NCI-H1930 (cell line): ENCODE results near the gene CREB5.

Source experiments
- DNase-seq, 2 experiments: peaks; one replicate each; lab custom pipeline; 2025; lab: John Stamatoyannopoulos, UW

The CREB5 gene

DNA sequence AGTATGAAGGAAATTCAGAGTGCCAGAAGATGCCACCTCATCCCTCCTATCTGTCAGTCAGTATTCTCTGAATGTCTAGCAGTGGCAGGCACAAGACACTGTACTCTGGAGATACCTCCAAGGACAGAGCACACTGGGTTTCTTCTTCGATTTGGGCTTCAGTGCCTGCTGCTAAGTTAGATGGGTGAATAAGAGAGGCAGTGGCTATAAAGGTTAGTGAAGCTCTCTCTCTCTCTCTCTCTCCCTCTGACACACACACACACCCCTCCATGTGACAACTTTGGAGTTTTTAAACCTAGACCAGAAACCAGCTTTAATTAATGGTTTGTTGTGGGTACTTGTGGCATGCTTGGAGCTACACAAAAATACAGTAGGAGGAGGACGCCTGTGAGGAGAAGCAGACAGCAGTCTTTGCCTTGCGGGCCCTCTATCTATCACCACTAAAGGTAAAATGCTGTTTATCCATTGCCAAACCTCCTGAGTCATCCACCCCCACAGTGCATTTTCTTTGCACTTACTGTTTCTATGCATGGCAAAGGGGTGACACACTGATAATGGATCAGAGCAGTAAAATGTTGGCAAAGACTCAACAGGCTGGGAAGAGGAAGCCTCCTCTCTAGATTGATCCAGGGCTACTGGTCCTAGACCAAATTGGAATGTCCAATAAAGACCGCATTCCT lies 443.4 kb downstream of the CREB5 start:
- DNase-seq: no peak

- DNase-seq: no peak
Observed at GRCh38 chr7:28856656-28857055, 444.3 kb downstream of the CREB5 start.

- DNase-seq: no peak
Observed at GRCh38 chr7:28858206-28858605, 445.9 kb downstream of the CREB5 start.

DNA sequence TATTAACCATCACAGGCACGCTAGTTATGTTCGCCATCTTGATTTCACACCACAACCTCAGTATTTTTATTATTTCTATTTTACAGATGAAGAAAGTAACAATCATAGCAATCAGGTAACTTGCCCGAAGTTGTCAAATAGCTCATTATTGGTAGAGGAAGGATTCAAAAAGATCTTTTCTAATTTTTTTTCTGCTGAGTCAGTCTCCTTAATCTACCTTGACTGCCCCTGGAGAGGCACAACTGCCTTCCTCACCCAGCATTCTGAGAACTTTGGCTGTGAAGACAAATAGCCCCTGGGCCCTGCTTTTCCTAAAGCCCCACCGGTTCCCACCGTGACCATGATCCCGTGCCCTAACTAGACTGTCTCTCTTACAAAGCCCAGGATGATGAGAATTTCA lies 446.6 kb downstream of the CREB5 start:
- DNase-seq: no peak

DNA sequence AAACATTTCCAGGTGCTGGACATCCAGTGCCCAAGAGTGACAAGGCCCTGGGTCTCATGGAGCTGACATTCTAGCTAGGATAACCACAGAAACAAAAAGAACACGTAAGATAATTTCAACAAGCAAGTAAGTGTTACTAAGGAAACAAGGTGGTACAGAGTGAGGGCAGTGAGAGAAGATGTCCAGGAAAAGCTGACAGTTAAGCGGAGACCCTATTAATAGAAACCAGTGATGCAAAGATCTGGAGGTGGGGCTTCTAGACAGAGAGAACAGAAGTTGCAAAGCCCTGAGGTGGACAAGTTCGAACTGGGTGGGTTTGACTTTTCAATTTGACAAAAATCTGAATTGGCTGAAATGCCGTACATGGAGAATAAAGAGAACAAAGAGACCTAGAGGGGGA lies 449.5 kb downstream of the CREB5 start:
- DNase-seq: no peak

DNA sequence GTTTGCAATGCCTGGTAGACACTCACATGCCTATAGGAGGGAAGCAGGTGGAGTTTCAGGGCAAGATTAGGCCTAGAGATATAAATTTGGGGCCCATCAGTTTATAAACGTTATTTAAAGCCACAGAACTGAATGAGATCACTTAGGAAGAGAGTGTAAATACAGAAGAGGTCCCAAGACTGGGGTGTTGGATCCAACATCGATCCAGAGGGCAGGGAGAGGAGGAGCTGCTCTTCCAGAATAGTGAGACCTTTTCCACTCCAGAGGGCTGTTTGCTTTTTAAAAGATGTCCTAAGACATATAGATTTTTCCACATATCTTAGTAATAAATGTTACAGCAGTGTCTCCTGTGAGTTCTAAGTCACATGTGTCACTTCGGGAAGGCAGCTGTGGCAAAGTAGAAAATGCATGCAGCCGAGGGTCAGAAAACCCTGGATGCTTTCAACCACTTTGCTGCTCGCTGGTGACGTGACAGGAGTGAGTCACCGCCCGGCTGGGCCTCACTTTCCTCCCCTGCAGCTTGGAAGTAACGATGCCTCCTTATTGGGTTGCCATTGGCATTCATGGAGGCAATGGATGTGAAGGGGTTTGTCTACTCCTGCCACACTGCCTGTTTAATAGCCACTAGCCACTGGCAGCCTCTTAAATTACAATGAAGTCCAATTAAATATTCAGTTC lies 450.4 kb downstream of the CREB5 start:
- no peak for DNase-seq

- no peak for DNase-seq
Observed at GRCh38 chr7:28865601-28866144, 453.4 kb downstream of the CREB5 start.

GRCh38 chr7:28868712-28869111 lies 456.4 kb downstream of the CREB5 start:
- no peak for DNase-seq

- DNase-seq: no peak
Observed at GRCh38 chr7:28871077-28871476, 458.8 kb downstream of the CREB5 start.

DNA sequence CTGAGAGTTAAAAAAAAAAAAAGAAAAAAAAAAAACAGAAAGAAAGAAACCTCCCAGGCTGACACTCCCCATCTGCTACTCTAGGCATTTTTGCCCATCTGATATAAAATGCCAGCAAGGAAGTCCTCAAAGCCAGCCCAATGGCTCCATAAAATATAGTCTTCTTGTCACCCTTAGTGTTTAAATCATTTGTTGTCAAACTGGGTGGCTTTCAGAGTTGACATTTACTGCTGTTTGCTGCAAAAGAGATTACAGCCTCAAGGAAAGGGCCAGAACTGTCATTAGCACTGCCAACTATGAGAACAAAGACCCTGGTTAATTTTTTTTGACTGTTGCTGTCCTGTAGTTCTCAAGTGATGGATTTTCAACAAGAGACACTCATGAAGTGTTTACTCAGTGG lies 459.3 kb downstream of the CREB5 start:
- no peak for DNase-seq

- DNase-seq: no peak
Observed at GRCh38 chr7:28872226-28872625, 459.9 kb downstream of the CREB5 start.

GRCh38 chr7:28873365-28873764 lies 461.0 kb downstream of the CREB5 start:
- no peak for DNase-seq

DNA sequence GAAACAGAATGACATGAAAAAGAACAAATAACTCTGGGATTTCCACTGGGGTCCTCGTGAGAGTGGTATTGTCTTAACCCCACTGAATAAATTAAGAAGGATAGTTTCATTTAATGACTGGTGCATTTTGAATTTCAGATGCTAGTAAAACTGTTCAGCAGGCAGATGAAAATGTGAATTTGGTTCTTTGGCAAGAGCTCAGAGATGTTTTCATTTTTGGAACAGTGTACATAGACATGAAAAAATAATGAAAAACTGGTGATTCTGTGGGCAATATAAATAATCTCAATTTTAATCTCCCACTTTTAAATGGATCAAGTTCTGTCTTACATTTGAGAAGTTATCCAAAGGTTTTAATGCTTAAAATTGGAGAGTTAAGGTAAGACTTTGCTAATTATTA lies 461.7 kb downstream of the CREB5 start:
- DNase-seq: no peak
